Esophagus mucosa (tissue), 1 donor: ENCODE results near the gene SNTG2. TPM values are rescaled to one million over a fixed set of nuclear protein-coding genes. Genes with fewer than 3 reads are reported as not detected.

Source experiments
- ATAC-seq: fragments of 200-7000 bp; cut with Tn5 transposase; one replicate; pipeline ENCODE4 v1.9.1; 2020
- total RNA-seq: library from RNA; stranded (reverse); gene quantifications from one replicate; pipeline ENCODE4 v1.2.4, GENCODE V29; 2023
- donor health status: DM: yes; HTN: yes; CAD: no.

SNTG2 gene
- total RNA-seq, 1 donor from 2014 or later, result 0.60 TPM

GRCh38 chr2:1004398-1004797, 53.7 kb downstream of the SNTG2 start:
- ATAC-seq, result no peak

DNA sequence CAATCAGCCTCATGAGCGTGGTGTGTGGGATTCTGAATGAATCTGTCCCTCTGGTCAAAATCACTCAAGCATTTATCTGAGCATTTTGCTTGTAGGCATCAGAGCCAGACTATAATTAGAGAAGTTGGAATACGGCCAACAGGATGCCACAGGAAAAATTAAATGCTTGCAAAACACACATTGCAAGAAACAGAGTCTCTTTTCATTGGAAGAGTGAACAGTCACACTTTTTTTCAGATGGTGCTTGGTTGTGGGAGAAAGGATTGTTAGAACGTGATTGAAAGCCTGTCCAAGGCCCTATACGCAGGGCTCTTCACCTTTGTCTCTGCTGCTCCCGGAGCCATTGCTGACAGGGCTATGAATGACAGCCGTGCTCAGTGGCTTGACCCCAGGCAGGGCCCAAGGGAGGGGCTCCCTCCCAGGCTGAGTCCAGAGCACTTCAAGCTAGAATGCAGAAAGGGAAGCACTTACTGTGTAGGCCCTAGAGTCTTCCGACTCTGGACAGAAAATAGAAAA, 59.8 kb downstream of the SNTG2 start:
- no peak for ATAC-seq

GRCh38 chr2:1011006-1011405, 60.4 kb downstream of the SNTG2 start:
- ATAC-seq, result no peak

DNA sequence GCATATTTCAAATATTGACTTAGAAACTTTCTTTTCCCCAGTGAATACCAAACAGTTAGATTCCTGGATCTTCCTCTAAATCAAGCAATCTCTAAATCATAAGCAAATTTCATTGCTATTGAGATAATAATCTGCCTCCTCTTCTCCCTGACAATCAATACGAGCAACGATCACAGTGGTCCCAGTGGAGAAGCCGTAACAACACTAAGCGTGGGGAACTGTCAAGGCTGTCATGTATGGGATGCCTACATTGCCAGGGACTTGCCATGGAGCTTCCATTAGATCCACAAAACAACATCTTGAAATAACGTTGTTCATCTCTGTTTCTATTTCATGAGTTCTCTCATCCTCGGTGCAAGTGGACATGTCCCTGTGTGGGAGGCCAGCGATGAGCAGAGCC, 61.3 kb downstream of the SNTG2 start:
- ATAC-seq, result no peak

DNA sequence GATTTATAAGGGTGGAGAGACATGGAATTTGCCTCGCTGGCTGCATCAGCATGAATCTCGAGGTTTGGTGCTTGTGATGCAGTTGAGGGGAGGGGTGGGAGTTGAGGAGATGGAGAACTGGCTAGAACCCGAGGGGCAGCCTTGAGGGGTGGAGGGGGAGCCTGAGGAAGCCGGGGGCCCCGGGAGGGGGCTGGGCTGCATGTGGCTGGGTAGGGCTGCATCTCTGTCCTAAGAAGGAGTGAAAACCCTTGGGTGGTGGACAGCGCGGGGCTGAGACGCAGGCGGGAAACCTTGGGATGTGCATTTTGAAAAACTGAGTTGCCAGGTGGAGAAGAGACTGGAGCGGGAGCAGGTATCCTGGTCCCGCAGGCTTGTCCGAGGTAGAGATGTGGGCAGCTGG, 64.2 kb downstream of the SNTG2 start:
- no peak for ATAC-seq

GRCh38 chr2:1016500-1016899, 65.9 kb downstream of the SNTG2 start:
- no peak for ATAC-seq

- ATAC-seq, result no peak
Observed at GRCh38 chr2:1017827-1018226, 67.2 kb downstream of the SNTG2 start.

GRCh38 chr2:1020206-1020605, 69.6 kb downstream of the SNTG2 start:
- ATAC-seq, result no peak

- no peak for ATAC-seq
Observed at GRCh38 chr2:1022178-1022577, 71.5 kb downstream of the SNTG2 start.

DNA sequence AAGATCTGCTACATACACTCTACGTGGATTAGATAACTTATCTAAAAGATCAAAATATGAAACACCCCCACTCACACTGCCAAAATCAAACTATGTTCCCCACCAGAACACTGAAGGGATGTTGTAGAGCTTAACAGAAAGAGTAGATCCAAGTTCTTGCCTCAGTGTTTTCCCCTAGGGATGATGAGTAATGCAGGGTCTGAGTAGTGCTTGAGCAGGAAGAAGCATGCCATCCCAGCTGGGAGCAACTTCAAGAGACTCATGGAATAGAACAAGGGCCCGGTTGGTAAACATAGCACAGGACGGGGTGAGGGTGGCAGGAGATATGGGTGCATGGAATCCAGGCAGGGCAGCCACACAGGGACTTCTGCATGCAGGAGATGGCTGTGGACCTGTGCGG, 74.3 kb downstream of the SNTG2 start:
- ATAC-seq, result peak; percentile 8

GRCh38 chr2:1026141-1026540, 75.5 kb downstream of the SNTG2 start:
- no peak for ATAC-seq

DNA sequence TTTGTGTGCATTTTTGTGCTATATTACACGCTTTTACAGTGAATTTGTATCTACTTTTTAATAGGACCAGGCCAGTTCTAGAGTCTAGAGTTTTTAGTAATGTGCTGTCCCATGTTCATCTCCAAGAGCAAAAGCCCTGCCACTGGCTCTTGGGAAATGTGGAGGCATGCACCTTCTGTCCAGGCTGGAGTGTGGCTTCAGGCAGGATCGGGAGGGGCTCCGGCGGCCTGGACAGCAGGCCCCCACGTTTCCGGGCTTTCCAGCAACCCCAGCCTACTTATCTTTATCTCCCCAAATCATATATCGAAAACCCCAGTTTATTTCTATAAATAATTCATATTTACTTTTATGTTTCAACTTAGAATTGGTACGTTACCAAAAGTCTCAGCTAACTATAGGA, 78.2 kb downstream of the SNTG2 start:
- ATAC-seq, result no peak

DNA sequence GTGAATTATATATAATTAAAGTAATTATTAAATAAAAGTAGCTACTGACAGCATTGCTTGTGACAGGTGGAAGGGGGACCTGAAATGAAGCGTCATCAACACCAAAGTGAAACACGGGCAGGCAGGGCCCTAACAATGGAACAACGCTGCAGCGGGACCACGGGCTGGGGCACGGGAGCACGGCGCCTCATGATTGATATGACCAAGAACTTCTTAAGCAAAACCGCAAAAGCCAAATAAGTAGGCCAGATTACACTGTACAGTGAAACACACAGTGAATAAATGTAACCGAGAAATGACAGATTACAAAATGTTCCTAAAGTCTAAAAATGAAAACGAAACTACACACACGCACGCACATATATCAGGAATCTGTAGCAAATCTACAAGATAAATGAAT, 81.4 kb downstream of the SNTG2 start:
- ATAC-seq, result no peak

- no peak for ATAC-seq
Observed at GRCh38 chr2:1033069-1033468, 82.4 kb downstream of the SNTG2 start.

DNA sequence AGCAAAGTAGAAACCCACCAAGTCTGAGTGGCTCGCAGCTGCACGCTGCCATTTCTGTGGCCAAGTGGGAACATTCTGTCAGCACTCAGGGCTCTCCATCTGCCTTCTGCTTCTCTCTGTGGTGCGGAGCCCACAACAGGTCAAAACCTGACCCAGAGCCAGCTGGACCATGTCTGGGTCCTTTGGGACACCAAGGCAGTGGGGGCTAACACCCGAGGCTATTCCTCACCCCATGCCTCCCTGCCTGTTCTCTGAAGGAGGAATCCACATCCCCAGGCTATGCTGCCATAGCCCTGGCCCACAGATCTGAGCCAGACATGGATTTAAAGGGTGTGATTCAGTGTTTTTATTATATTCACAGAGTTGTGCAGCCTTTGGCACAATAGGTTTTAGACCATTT, 86.4 kb downstream of the SNTG2 start:
- no peak for ATAC-seq

- ATAC-seq, result no peak
Observed at GRCh38 chr2:1039549-1039948, 88.9 kb downstream of the SNTG2 start.

DNA sequence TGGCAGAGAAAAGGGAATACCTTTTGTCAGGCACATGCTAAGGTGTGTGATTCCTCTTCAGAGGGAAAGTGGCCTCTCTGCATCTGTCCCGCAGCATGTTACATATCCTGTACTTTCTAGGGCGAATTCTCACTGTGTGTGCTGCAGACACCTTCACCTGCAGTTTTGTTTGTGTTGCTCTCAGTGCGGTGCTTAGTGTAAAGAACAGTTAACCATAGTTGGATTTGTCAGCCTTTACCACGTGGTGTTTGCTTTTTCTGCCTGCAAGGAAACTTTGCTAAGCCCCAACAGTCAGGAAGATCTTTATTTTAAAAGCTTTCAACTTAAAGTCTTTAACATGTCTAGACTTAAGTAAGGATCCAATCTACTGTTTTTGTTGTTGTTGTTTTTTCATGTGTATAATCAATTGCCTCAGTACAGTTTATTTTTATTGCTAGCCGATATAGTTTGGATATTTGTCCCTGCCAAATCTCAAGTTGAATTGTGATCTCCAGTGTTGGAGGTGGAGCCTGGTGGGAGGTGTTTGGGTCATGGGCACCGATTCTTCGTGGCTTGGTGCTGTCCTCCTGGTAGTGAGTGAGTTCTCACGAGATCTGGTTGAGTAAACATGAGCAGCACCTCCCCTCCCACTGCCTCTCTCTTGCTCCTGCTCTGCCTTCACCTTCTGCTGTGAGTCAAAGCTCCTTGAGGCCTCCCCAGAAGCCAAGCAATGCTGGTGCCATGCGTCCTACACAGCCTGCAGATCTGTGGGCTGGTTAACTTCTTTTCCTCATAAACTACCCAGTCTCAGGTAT, 90.6 kb downstream of the SNTG2 start:
- ATAC-seq, result no peak

DNA sequence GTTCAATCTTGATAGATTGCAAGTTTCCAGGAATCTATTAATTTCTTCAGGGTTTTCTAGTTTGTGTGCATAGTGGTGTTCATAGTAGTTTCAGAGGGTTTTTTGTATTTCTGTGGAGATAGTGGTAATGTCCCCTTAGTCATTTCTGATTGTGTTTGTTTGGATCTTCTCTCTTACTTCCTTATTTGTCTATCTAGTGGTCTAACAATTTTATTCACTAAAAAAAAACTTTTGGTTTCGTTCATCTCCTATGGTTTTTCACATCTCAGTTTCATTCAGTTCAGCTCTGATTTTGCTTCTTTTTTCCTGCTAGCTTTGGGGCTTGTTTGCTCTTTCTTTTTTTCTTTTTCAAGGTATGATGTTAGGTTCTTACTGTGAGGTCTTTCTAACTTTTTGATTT, 94.5 kb downstream of the SNTG2 start:
- ATAC-seq, result no peak

- ATAC-seq, result no peak
Observed at GRCh38 chr2:1046067-1046466, 95.4 kb downstream of the SNTG2 start.

DNA sequence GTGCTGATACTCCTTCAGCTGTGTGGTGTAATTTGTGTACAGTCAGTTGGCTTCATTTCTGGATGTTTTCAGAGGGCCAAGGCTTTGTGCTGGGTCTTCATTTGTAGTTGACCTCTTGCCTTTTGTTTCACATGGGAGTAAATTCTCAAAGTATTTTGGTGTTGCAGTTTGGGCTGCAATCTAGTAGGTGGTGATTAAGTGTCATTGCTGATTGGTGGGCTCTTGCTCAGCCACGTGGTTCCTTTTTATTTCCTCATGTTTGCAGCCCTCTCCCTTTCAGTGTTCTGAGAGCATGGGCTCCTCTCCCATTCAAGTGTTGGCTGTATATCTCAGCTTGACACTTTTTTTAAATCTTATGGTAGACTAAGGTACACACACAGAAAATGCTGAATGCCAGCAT, 96.8 kb downstream of the SNTG2 start:
- ATAC-seq, result no peak

DNA sequence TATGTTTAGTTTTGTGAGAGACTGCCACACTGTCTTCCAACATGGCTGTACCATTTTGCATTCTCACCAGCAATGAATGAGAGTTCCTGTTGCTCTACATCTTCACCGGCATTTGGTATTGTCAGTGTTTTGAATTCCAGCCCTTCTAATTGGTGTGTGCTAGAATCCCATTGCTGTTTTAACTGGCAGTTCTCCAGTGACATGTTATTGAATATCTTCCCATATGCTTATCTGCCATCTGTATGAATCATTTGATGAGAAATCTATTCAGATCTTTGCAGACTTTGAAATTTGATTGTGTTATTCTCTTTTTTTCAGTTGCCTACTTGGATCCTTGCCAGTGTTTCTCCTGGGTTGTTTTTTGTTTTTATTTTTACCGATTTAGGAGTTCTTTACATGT, 99.0 kb downstream of the SNTG2 start:
- no peak for ATAC-seq

DNA sequence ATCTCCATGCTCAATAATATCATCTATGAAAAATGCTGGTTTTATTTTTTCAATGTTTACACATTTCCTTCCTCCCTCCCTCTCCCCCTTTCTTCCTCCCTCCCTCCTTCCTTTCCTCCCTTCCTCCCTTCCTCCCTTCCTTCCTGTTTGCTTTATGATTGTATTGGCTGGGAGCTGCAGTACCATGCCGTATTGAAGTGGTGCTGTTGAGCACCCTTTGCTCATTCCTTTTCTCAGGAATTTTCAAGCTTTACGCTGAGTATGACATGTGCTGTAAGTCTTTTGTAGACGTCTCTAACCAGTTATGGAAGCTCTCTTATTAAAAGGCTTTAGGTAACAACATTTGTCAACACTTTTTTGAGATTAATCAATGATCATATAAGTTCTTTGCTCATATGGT, 100.4 kb downstream of the SNTG2 start:
- no peak for ATAC-seq

GRCh38 chr2:1052771-1053191, 102.1 kb downstream of the SNTG2 start:
- ATAC-seq, result no peak

GRCh38 chr2:1053786-1054185, 103.1 kb downstream of the SNTG2 start:
- no peak for ATAC-seq

DNA sequence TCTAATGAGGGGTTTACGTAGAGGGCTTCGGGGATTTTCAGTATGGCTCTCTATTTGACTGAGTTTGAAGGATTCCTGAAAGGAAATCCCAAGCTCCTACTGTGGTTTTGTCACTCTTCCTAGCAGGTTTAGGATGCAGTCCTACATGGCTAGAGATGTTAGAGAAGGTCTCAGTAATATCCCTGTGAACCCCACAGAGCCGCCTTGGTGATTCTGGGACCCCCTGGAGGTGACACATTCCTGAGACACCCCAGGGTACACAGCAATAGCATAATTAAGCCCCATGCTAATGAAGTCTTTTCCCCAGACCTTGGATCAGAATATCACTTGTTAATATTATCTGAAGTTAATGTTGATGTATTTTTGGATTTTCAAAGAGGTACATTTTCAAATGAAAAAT, 103.8 kb downstream of the SNTG2 start:
- ATAC-seq, result no peak
